ENCODE measurements around the gene PALLD. TPM values are rescaled to one million over a fixed set of nuclear protein-coding genes. Genes with fewer than 3 reads are reported as not detected.

Gene PALLD
- total RNA-seq, 4 donors from 2014 or later: 93.3 to 214 (median 174) TPM

GRCh38 chr4:168885400-168885799, 388.5 kb downstream of the PALLD start:
- no peaks in the 10 kb centered on the region for H3K9me3 ChIP-seq
- TF ChIP-seq EP300 (IDR thresholded peaks at IDR 0.05) (no peak), POLR2A (IDR thresholded peaks at IDR 0.05) (no peak), CTCF (IDR thresholded peaks at IDR 0.05) (no peak)
- H3K4me1 ChIP-seq: peaks cover 0 to 39% (median 4%) of the 10 kb centered on the region in 4 donors
- no peak overlapping the region for H3K4me3 ChIP-seq
- H3K27ac ChIP-seq: no peak overlapping the region
- no peaks in the 10 kb centered on the region for H3K27me3 ChIP-seq
- peaks cover 0 to 22% (median 0%) of the 10 kb centered on the region in 3 donors for H3K36me3 ChIP-seq
- no peak for DNase-seq (ENCODE audit: low spot score in 2 of 2)
- 30 to 39% methylated on average over 2 of the region's 2 CpGs for WGBS, 2 donors

GRCh38 chr4:168886351-168886750, 389.5 kb downstream of the PALLD start:
- Histone ChIP-seq H3K4me1 (peaks cover 0 to 30% (median 2%) of the 10 kb centered on the region in 4 donors), H3K9me3 (no peaks in the 10 kb centered on the region), H3K27ac (no peak overlapping the region), H3K36me3 (peaks cover 0 to 32% (median 0%) of the 10 kb centered on the region in 3 donors), H3K27me3 (no peaks in the 10 kb centered on the region), H3K4me3 (no peak overlapping the region)
- no peak for DNase-seq (ENCODE audit: low spot score in 2 of 2)
- no peak for TF ChIP-seq EP300 (IDR thresholded peaks at IDR 0.05)
- no peak for TF ChIP-seq POLR2A (IDR thresholded peaks at IDR 0.05)
- TF ChIP-seq CTCF (IDR thresholded peaks at IDR 0.05): no peak

DNA sequence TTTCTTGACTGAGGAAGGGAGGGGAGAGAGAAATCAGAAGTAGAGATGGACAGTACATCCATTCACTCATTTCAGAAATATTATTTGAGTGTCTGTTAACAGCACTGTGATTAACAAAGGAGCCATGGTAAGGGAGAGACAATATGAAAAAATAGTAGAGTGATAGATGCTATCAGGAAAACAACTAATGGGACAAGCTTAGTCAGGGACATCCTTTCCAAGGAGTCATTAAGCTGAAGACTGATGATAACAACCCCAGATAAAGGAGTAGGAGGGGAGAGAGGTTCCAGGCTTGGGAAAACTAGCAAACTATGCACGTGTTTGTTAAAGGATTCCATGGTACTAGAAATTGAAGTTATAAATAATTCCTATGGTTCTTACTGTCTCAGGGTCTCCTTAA, 391.0 kb downstream of the PALLD start:
- no peak for DNase-seq (ENCODE audit: low spot score in 2 of 2)
- 41 to 50% methylated on average over 1 of the region's 1 CpG for WGBS, 2 donors
- no peaks in the 10 kb centered on the region for H3K27me3 ChIP-seq
- no peak overlapping the region for H3K27ac ChIP-seq
- TF ChIP-seq EP300 (IDR thresholded peaks at IDR 0.05) (no peak), POLR2A (IDR thresholded peaks at IDR 0.05) (no peak), CTCF (IDR thresholded peaks at IDR 0.05) (no peak)
- H3K4me1 ChIP-seq: peaks cover 0 to 24% (median 0%) of the 10 kb centered on the region in 4 donors
- no peak overlapping the region for H3K4me3 ChIP-seq
- H3K9me3 ChIP-seq: no peaks in the 10 kb centered on the region
- H3K36me3 ChIP-seq: peaks cover 0 to 37% (median 0%) of the 10 kb centered on the region in 3 donors

DNA sequence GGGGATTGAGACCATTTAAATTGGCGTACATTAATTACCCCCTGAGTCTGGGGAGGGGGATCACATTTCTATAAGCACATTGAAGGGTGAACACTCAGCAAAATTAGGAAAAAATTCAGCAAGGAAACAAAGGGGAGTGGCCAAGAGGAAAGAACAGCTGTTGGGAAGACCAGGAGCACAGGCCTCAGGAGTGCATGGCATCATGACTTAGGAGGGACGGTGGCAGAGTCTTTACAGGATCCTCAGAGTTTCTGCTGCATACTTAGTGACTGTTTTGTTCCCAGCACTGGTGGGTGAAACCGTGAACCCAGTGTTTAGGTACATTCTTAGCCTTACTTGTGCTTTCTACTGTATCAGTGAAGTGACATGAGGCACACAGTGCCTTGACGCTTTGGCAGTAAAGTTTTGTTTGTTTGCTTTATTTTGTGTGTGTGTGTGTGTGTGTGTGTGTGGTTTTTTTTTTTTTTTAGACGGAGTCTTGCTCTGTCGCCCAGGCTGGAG, 391.9 kb downstream of the PALLD start:
- H3K9me3 ChIP-seq: no peaks in the 10 kb centered on the region
- TF ChIP-seq CTCF (IDR thresholded peaks at IDR 0.05) (no peak), POLR2A (IDR thresholded peaks at IDR 0.05) (no peak), EP300 (IDR thresholded peaks at IDR 0.05) (no peak)
- peaks cover 0 to 17% (median 0%) of the 10 kb centered on the region in 4 donors for H3K4me1 ChIP-seq
- no peak overlapping the region for H3K4me3 ChIP-seq
- DNase-seq (ENCODE audit: low spot score in 2 of 2): no peak
- H3K36me3 ChIP-seq: peaks cover 0 to 42% (median under 1%) of the 10 kb centered on the region in 3 donors
- 86 to 87% methylated on average over 5 to 6 of the region's 6 CpGs for WGBS, 2 donors
- no peak overlapping the region for H3K27ac ChIP-seq
- no peaks in the 10 kb centered on the region for H3K27me3 ChIP-seq

DNA sequence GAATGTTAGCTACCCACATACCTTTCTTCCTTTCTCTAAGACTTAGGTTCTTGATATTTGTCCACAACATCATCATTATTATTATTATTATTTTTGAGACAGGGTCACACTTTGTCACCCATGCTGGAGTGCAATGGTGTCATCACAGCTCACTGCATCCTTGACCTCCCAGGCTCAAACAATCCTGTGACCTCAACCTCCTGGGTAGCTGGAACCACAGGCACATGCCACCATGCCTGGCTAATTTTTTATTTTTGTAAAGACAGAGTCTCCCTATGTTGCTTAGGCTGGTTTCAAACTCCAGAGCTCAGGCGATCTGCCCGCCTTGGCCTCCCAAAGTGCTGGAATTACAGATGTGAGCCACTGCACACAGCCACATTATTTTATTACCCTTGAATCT, 394.2 kb downstream of the PALLD start:
- no peak for DNase-seq (ENCODE audit: low spot score in 2 of 2)
- Histone ChIP-seq H3K4me3 (no peak overlapping the region), H3K36me3 (peaks cover 0 to 66% (median 6%) of the 10 kb centered on the region in 3 donors), H3K4me1 (peaks cover 0 to 5% (median 0%) of the 10 kb centered on the region in 4 donors), H3K9me3 (no peaks in the 10 kb centered on the region), H3K27ac (no peak overlapping the region), H3K27me3 (no peaks in the 10 kb centered on the region)
- TF ChIP-seq EP300 (IDR thresholded peaks at IDR 0.05) (no peak), POLR2A (IDR thresholded peaks at IDR 0.05) (no peak), CTCF (IDR thresholded peaks at IDR 0.05) (no peak)
- 96% methylated on average over 2 of the region's 2 CpGs for WGBS, 2 donors
